M059J (cell line): ENCODE data around the gene LHX6. TPM values are rescaled to one million over a fixed set of nuclear protein-coding genes. Genes with fewer than 3 reads are reported as not detected.

ENCODE experiments used
- DNase-seq: peaks from one replicate; pipeline ENCODE4 v3.0.0-alpha.2; 2012; ENCODE audit warnings: low read depth
- total RNA-seq: library from RNA; depleted of rRNA; stranded (reverse); fragments of >200 nt; shearing (Covaris generic); gene quantifications from 2 replicates; pipeline ENCODE4 v1.2.3, GENCODE V29; 2014

LHX6 gene
- total RNA-seq, 1 experiment from 2014 or later, result 0.37 TPM

DNA sequence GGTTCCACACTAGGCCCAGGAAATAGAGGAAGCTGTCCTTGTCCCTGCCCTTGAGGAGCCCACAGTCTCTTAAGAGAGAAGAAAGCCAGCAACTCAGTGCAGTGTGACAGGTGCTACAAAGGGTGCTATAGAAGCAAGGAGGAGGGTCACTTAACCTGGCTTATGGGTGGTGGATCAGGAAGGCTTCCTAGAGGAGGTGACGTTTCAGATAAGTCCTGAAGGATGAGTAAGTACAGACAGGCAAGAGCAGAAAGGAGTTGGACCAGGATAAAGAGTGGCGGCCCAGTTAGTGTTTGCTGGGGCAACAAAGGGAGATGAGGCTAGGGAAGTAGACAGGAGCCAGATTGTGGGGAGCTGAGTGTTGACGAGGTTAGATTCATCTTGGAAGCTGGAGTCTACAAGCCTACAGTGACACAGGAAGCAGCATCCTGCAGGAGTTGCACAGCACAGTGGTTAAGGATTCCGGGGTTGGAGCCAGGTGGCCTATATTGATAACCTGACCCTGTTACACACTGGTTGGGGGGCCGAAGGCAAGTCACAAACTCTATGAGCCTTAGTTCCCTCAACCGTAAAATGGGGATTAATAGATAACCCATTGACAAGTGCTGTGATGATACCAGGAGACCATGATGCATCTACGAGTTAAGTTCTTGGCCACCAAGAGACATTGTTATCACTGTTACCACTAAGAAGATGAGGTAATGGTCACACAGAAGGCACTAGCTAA is 5.4 kb upstream of the LHX6 start:
- DNase-seq, result no peak

DNA sequence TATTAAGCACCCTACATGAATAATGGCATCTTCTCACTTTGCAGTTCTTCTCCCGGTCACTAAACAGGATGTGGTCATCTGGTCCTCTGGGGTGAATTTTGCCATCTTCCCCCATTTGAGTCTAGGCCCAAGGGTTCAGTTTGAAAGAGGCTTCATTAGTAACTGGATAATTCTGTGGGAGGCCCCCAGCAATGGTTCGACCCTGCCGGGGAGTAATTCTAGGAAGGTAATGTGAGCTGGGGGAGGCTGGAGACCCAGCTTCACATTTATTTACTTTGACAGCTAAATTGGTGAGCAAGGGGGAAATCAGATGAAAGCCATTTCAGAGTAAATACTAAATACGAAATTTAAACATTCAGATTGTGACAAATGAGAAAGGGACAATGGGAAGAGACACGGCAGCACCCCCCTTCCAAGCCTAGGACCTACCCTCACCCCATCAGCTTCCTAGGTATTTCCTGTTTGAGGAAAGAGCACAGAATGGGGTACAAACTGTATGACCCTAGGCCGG is 4.1 kb upstream of the LHX6 start:
- DNase-seq, result no peak

DNA sequence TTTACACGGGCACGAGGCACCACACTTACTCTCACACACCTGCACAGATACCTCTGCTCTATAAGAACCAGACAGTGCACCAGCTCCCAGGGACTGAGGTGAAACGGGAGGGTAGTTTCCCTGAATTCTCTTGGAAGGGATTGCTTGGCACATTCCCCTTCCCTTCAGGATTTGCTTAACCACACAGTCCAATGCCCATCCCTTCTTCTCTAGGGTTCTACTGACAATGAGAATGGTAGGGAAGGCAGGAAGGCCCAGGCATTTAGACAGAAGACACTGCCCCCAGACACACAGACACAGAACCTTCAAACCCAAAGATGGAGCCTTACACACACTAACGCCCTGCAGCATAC is 704 bp upstream of the LHX6 start:
- DNase-seq, result no peak

- no peak for DNase-seq
Measured at GRCh38 chr9:122228191-122228567, 578 bp downstream of the LHX6 start.

DNA sequence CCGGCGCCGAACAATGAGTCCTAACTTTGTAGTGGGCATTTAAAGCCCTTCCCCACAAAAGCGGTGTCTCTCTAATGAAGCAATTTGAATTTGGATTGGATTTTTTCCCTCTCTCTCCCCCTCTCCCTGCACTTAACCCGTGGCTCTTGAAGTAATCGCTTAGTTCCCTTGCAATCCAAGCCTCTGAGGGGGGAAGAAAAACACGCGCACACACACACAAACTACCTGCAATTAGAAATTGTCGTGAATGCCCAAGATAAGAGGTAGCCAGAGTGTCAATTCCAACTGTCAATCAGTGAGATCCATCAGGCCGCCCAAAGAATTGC is 1.2 kb downstream of the LHX6 start:
- no peak for DNase-seq

GRCh38 chr9:122226758-122227574 is 1.8 kb downstream of the LHX6 start:
- DNase-seq, result no peak

DNA sequence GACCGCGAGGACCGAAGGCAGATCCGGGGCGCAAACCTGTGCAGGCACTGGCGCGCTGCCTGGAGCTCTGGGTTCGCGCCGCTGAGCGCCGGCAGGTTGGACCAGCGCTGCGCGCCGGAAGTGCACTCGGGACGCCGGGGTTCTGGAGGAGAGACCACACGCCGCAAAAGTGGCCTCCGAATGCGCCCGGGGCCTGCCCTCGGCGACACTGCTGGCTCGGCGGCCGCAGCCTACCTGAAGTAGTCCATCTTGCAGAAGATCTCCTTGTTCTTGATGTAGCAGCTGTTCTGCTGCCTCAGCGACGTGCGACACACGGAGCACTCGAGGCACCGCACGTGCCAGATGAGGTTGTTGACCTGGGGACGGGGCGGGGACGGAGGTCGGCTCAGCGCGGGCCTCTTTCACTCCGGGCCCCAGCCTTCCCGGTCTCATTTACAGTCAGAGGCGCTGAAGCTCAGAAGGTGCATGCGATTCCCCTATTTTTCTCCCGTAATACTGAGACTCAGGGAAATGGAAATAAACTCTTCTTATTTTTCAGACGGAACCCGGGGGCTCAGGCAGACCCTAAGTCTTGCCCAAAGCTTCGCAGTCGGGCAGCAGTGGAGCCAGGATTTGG is 2.5 kb downstream of the LHX6 start:
- no peak for DNase-seq

GRCh38 chr9:122225312-122226141 is 3.2 kb downstream of the LHX6 start:
- DNase-seq, result no peak

GRCh38 chr9:122223435-122223834 is 5.3 kb downstream of the LHX6 start:
- no peak for DNase-seq

DNA sequence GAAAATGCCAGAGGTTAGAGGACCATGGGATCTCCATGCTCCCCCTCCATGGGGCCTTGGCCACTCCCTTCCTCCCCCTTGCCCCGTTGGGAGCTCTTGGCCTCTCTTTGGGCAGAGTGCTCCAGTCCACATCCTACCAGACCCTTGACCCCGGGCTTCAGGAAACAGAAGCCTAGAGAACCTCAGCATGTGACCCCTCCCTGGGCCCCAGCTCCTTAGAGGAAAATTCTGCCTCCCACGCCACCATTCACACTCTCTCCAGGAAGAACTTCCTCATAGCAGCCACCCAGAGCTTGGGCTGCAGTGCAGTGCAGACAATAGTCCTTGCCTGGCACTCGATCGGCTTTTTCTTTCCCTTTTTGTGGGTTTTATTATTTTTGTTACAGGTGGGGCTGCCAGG is 6.0 kb downstream of the LHX6 start:
- DNase-seq, result no peak

DNA sequence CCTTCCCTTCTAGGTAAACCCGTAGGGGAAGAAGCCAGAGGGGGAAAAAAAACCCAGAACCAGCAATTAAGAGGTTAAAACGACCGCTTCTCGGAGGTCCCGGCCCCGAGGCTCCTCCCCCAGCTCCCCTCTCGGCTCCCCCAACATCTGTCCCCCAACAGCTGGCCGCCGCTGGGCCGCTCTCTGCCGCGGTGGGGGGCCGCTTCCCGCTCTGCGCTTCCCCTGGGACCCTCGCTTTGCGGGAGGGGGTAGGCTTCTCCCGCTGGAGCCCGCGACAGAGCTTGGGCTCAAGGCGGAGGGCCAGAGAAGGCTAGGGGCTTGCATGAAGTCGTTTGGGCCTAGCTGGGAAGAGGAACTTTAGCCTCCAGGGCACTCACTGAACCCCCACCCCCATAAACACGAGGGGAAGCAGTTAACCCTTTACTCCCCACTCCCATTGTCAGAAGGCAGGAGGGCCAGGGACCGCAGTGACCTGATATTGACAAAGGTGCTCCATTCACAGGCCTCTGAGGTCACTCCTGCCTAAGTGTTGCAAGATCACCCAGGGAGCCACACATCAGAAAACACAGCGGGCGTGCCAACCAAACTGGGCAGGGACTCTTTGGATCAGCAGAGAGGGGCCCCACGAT is 7.5 kb downstream of the LHX6 start:
- DNase-seq, result no peak

- no peak for DNase-seq
Measured at GRCh38 chr9:122220673-122221182, 8.0 kb downstream of the LHX6 start.

DNA sequence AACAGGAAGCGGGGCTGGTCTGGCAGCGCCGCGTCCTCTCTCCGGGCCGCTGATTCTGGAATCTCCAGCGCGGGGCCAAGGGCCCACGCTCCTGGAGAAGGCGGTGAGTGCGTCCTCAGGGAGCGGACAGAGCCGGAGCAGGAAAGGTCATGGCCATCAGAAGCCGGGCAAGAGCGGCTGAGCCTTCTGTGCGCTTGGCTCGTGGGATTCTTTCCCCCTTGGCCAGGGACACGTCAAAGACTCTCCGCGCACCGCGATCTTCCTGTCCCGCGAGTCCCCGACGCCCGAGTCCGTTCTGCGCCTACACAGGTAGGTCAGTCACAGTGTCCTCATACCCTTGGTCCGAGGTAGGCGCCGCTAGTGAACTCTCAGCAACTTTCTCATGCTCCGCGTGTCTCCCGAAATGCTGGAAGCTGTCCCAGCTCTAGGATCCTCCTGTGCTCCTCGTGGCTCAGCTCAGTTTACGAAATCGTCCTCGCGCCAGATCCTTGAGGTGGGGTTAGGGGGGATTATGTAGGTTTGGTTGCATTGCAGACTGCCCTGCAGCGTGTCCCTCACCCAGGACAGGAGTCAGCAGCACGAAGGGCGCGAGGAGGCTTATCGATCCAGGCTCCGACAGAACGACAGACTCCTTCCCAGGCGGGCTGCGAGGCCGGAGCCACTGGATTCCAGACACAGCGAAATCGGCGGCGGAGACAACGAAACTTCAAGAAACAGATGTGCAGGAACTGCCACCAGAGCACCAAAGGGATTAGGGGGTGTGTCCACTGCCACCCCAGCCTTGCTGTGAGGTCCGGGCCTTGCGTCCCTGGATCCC is 8.7 kb downstream of the LHX6 start:
- no peak for DNase-seq

DNA sequence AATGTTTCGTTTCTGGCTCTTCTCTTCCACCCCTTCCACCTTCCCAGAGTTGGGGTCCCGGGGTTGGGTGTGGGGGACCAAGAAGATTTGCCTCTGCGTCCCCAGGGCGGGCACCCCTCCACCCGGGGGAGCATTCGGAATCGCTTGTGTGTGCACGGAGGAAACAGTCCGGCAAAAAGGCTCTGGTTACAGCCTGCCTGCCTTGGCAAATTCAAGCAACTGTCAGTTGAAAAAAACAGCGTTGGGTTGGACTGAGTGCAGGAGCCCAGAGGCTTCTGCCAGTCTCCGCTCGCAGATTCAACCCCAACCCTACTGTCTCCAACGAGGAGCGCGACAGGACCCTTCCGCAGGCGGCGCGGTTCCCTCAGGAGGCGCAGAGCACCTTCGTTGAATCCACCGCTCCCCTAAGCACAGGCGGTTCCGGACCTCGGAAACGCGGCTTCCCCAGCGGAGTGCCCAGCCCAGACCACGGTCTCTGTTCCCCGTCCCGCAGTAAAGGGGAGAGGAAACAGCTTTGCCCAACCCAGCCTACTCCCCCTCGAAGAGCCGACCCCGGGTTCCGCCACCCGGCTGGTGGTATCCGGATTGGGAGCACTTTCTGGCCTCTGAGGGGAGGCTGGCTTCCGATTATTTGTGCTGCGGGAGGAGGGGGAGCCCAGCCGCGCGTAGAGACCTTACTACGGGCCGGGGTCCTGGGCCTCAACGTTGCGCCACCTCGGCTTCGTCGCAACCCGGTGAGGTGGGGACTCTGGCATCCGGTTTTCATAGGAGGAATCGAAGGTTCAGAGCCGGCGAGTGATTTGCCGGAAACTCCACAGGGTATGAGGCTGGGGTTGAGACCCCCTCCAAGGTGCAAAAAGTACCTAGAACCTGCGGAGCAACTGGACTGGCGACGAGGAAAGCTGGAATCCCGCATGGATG is 9.6 kb downstream of the LHX6 start:
- no peak for DNase-seq

DNA sequence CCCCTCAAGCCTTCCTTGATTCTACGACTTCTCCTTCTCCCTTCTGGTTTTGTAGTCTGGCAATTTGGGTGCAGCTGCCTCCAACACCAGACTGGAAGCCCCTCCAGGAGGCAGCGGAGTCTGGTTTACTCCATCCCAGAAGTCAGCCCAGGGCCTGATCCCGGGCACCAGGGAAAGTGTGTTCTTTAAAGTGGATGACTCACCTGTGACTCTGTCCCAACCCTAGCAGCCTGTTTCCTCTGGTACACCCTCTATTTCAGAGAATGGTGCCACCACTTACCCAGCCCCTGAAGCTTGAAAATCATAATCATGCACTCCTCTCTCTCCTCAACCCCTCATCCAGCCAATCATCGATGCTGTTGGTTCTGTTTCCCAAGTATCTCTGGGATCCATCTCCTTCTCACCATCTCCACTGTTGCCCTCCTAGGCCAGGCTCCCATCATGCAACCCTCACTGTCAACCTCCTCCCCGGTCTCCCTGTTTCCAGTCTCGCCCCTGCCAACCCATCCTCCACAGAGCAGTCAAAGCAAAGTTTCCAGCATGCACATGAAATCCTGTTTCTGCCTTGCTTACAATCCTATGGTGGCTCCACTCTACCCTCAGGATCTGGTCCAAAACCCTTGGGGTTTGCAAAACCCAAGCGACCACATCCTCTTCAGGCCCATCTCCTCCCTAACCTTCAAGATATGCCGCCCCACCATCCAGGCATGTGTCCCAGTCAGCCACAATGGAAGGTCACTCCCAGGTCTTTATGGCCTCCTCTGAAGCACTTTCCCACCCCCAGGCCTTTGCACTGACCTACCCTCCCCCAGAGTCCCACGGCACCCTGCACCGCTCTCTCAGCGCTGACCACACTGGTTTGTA is 10.5 kb downstream of the LHX6 start:
- DNase-seq, result peak; percentile 59

GRCh38 chr9:122217640-122218039 is 11.1 kb downstream of the LHX6 start:
- no peak for DNase-seq

DNA sequence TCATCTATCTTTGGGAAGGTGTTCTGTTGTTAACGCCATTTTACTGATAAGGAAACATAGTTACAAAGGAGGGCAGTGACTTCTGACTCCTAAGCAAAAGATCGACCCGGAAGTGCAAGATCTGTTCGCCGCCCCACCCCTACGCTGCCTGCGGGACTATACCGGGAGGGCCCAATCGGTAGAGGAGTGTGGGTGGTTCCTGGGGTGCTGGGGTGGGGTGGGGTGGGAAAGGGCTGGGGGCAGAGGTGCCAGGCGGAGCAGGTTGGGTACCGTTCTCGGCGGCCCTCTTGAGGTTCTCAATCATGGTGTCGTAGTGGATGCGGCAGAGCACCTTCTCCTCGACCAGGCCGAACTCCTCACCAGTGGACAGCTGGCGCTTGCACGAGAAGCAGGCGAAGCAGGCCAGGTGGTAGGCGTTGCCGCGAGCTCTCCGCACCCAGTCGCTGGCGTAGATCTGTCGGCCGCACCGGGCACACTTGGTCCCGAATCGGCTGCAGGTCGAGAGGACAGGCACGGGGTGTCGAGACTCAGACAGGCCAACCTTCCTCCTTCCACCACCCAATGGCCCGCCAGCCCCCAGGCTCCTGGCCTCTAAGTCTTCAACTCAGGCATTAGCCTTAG is 11.8 kb downstream of the LHX6 start:
- DNase-seq, result no peak
